IPS-18c (cell line): Measurements from ENCODE around the gene ATP5PO.
"Not testable (repeated sequence)": the region's sequence is repeated elsewhere in the genome, so short reads cannot be mapped to it uniquely, and the experiment has no call there.

ENCODE experiments used
- H3K4me3 ChIP-seq: 2 replicates; pipeline ENCODE4 v1.7.0; 2013; ENCODE audit warnings: low read depth, mild to moderate bottlenecking, low read length, moderate library complexity; ENCODE audit not compliant: insufficient read depth
- H3K9me3 ChIP-seq: one replicate; pipeline ENCODE4 v1.6.1; 2013; ENCODE audit warnings: mild to moderate bottlenecking, low read length, moderate library complexity; ENCODE audit not compliant: control insufficient read depth, insufficient read depth

The ATP5PO gene

GRCh38 chr21:33944185-33944763 is 28.7 kb upstream of the ATP5PO start:
- Histone ChIP-seq H3K9me3 (peaks cover 2% of the 10 kb centered on the region), H3K4me3 (no peak overlapping the region)

GRCh38 chr21:33943293-33943692 is 27.7 kb upstream of the ATP5PO start:
- peaks cover 2% of the 10 kb centered on the region for H3K9me3 ChIP-seq
- H3K4me3 ChIP-seq: no peak overlapping the region

GRCh38 chr21:33942426-33942825 is 26.8 kb upstream of the ATP5PO start:
- H3K4me3 ChIP-seq: no peak overlapping the region
- peaks cover 2% of the 10 kb centered on the region for H3K9me3 ChIP-seq

- H3K4me3 ChIP-seq: no peak overlapping the region
- peaks cover 2% of the 10 kb centered on the region for H3K9me3 ChIP-seq
Observed at GRCh38 chr21:33940881-33941245, 25.3 kb upstream of the ATP5PO start.

- peaks cover 2% of the 10 kb centered on the region for H3K9me3 ChIP-seq
- no peak overlapping the region for H3K4me3 ChIP-seq
Observed at GRCh38 chr21:33940164-33940880, 24.7 kb upstream of the ATP5PO start.

- peaks cover 2% of the 10 kb centered on the region for H3K9me3 ChIP-seq
- no peak overlapping the region for H3K4me3 ChIP-seq
Observed at GRCh38 chr21:33939226-33939625, 23.6 kb upstream of the ATP5PO start.

GRCh38 chr21:33938381-33938780 is 22.8 kb upstream of the ATP5PO start:
- H3K4me3 ChIP-seq: no peak overlapping the region
- no peaks in the 10 kb centered on the region for H3K9me3 ChIP-seq

GRCh38 chr21:33937931-33938339 is 22.3 kb upstream of the ATP5PO start:
- no peak overlapping the region for H3K4me3 ChIP-seq
- no peaks in the 10 kb centered on the region for H3K9me3 ChIP-seq

- H3K4me3 ChIP-seq: no peak overlapping the region
Observed at GRCh38 chr21:33937146-33937545, 21.5 kb upstream of the ATP5PO start.

GRCh38 chr21:33936301-33937038 is 20.9 kb upstream of the ATP5PO start:
- H3K4me3 ChIP-seq: no peak overlapping the region
- no peaks in the 10 kb centered on the region for H3K9me3 ChIP-seq

More at GRCh38 chr21:33937146-33937545, 21.5 kb upstream of the ATP5PO start:
- H3K9me3 ChIP-seq: no peaks in the 10 kb centered on the region

- H3K9me3 ChIP-seq: no peaks in the 10 kb centered on the region
- H3K4me3 ChIP-seq: peak overlapping the region; percentile 60; the same call in 1 of the 2 replicates
Observed at GRCh38 chr21:33932731-33933130, 17.1 kb upstream of the ATP5PO start.

GRCh38 chr21:33931799-33932390 is 16.3 kb upstream of the ATP5PO start:
- Histone ChIP-seq H3K4me3 (peak overlapping the region; percentile 60), H3K9me3 (no peaks in the 10 kb centered on the region)

- peak overlapping the region; percentile 60; the same call in 1 of the 2 replicates for H3K4me3 ChIP-seq
Observed at GRCh38 chr21:33931052-33931798, 15.6 kb upstream of the ATP5PO start.

GRCh38 chr21:33926248-33926647 is 10.6 kb upstream of the ATP5PO start:
- H3K9me3 ChIP-seq, H3K4me3 ChIP-seq: not testable (repeated sequence)

More at GRCh38 chr21:33931052-33931798, 15.6 kb upstream of the ATP5PO start:
- not testable (repeated sequence) for H3K9me3 ChIP-seq

- no peak overlapping the region for H3K4me3 ChIP-seq
- no peaks in the 10 kb centered on the region for H3K9me3 ChIP-seq
Observed at GRCh38 chr21:33924766-33925100, 9.1 kb upstream of the ATP5PO start.

GRCh38 chr21:33924079-33924765 is 8.6 kb upstream of the ATP5PO start:
- no peaks in the 10 kb centered on the region for H3K9me3 ChIP-seq
- H3K4me3 ChIP-seq: no peak overlapping the region

- H3K4me3 ChIP-seq: no peak overlapping the region
- no peaks in the 10 kb centered on the region for H3K9me3 ChIP-seq
Observed at GRCh38 chr21:33917421-33917820, 1.8 kb upstream of the ATP5PO start.
